Measurements from ENCODE around the gene TMEM74B.

GRCh38 chr20:1174787-1175186, 10.0 kb downstream of the TMEM74B start:
- TF ChIP-seq CTCF (IDR thresholded peaks at IDR 0.05; ENCODE audit: low read length) = no peak
- no peak for TF ChIP-seq EZH2phosphoT487 (IDR thresholded peaks at IDR 0.05; ENCODE audit: low read length)

Data from MM.1S (cell line).